Measurements from ENCODE around the gene SNORC.
"Not testable (repeated sequence)": the region's sequence is repeated elsewhere in the genome, so short reads cannot be mapped to it uniquely, and the experiment has no call there.

Gene SNORC

DNA sequence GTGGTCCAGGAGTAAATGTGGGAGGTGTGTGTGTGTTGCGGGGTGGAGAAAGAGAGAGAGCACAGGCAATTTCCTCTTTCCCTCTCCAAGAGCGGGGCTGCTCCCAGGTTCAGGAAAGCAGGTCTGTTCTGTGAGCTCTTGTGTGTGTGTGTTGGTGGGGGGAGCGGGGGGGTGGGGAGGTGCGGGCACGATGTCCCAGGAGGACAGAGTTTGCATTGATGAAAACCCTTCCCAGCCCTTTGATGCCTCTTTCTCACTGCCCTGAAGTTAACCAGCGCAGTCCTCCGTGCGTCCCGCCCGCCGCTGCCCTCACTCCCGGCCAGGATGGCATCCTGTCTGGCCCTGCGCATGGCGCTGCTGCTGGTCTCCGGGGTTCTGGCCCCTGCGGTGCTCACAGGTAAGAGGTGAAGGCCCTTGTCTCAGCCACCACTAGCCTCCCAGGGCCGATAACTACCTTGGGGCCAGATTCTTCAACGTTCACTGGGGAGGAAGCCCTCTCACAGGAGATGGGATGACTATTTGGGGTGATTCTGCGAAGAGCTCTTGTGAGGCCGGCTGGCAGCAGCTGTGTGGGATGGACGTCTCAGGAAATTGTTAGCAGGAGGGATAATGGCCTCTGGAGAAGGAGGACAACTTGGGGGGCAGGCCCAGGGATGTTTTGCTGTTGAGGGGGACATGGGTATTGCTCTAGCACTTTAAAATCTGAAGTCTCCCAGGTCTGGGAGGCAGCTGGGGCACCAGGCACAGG is at the start of gene SNORC:
Gene SNORC, plus strand, starts transcription at position 247 of the 748 bp plus-strand sequence. Its CDS starts 78 bp downstream, at position 325.
- no peak for DNase-seq

DNA sequence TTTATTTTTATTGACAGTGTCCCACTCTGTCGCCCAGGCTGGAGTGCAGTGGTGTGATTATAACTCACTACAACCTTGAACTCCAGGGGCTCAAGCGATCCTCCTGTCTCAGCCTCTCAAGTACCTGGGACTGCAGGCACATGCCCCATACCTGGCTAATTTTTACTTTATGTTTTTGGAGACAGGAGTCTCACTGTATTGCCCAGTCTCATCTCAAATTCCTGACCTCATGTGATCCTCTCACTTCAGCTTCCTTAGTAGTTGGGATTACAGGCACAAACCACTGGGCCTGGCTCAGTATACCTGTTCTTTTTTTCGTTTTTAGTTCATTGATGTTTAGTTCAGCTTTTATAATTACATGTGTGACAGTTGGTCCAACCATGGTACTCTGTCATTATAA is 40.1 kb upstream of the SNORC start:
- no peak for DNase-seq

DNA sequence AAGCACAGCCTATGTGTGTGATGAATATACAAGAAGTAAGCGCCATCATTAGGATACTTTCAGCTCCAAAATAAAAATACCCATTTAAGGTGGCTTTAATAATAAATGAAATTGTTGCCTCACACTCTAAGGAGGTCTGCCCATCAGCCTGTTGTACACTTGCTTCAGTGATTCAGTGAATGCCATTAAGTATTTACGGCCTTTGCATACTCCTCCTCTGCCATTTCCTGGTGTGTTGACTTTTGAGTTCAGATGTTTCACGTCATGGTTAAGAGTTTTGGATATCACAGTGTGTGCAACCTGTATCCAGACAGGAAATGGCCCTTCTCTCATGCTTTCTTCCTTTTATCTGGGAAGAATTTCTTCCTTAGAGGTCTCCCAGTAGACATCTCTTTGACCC is 38.6 kb upstream of the SNORC start:
- no peak for DNase-seq

DNA sequence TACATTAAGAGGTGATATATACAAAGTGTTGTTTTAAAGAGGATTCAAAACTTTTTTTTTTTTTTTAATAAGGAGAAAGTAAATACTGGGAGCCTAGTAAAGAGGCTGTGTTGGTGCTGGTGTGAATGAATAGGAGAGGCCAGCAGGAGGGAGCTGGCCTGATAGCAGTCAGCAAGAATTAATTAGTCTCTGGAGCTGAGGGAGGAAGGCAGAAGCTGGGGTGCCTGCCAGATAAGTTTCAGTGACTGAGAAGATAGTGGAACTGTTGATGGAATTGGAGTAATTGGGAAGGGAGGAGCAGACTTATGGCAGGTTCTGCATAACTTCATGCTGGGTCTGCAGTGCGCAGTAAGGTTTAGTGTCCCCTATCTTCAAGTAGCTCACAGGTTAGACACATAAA is 36.2 kb upstream of the SNORC start:
- no peak for DNase-seq

DNA sequence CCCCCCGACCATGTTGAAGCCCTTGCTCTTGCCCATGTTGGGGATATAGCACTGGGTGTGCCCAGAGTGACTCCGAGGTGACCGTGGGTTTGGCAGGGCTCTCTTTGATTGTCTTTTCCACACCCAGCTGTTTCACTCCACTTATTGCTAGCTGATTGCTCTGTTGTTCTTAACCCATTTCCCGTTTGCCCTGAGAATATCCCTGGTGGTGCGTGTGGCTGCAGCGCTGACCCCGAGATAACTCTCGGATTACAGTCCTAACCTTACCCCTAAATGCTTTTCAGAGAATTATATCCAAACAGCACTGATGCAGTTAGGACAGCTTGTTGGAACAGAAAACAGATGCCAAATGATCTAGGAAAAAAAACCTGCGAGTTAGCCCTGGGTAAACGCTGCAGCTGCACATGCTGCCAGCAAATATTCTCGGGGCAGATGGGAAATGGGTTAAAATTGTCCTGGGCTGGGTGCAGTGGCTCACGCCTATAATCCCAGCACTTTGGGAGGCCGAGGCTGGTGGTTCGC is 34.3 kb upstream of the SNORC start:
- no peak for DNase-seq

DNA sequence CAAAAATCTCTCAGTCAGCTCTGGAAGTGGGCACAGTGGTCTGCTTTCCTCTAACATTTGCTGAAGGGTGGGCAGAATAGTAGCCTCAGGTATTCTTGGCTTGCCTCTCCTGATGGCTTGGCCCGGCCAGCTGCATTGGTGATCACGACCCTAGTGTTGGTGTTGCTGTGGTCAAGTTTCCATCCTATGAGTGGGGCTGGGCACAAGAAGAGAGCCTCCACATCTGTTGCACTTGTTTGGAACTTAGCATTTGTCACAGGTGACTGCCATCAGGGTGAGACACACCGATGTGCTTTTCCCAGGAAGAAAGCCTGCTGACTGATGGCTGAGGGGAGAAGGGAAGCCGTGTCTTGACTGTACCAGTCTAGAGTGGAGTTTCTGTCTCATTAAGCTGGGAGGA is 33.1 kb upstream of the SNORC start:
- DNase-seq = no peak

DNA sequence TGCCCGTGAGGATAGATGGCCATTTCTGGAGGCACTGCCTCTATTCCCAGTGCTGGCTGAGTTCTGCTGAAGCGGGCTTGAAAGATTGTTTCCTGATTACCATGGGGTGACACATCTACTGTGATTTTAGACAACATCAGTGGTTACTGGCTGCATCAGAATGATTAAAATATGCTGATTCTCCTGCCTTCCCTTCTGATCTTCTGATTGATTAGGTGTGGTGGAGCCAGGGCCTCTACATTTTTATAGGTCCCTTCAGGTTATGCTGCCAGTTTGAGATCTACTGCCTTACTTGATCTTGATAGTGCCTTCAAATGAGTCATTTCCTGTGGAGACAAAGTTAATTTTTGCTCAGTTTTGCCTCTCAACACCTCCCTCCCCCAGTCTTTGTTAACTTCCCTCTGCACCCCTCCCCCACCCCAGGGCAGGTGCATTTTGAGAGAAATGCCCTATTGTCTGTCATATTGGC is 31.6 kb upstream of the SNORC start:
- DNase-seq = peak; percentile 54

DNA sequence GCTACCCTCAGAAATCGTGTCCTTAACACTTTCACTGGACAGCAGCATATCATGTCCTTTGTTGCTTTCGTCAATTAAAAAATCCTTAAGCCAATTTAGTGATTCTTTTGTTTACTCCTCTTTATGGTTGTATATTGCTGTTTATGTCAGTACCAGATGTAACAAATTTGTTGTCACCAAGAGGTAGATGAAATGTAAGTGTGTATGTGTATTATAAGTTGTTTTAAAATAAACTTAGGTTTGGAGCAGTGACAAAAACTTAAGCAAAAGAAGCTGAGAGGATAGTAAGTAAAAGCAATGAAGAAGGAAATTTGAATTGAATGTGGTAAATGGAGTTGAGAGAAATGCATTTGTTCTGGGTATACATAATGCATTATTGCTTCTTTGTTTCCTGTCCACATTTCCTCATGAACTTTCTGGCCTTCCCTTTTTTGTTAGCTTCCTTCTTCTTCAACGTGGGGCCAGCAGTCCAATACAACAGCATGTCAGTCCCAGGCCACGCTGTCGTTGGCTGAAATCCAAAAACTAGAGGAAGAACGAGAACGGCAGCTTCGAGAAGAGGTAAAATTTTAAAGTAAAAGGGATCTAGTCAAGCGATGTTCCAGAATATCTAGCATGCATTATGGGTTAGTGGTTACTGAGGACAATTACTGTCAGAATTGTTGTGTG is 30.5 kb upstream of the SNORC start:
- no peak for DNase-seq

DNA sequence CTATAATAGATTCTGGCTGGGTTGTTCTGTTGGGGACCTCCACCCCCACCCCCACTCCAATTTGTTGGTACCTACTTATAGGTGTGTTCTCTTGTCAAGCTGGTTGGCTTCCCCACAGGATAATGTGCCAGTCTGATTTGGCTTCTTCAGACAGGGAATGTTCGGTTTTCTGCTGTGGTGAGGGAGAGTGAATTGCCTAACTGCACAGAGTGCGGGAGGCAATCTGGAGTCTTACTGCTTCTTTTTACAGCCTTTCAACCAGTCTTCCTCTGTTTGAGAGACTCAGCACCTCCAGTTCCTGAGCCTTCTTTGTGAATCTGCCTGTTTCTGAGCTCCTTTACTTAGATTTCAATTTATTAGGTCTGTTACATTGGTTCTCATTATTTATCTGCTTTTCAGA is 27.4 kb upstream of the SNORC start:
- DNase-seq = no peak

DNA sequence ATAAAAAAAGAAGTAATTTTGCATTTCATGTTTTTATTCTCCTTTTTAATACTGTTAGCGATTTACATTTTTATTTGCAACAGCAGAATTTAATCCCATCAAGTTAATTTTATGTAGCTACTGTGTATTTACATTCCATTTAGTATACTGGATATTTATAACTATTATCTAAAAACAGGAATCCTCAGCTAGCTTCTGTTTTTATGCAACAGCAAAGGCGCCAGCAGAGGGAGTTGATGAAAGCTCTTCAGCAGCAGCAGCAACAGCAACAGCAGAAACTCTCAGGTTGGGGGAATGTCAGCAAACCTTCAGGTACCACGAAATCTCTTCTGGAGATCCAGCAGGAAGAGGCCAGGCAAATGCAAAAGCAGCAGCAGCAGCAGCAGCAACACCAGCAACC is 26.2 kb upstream of the SNORC start:
- DNase-seq = no peak

DNA sequence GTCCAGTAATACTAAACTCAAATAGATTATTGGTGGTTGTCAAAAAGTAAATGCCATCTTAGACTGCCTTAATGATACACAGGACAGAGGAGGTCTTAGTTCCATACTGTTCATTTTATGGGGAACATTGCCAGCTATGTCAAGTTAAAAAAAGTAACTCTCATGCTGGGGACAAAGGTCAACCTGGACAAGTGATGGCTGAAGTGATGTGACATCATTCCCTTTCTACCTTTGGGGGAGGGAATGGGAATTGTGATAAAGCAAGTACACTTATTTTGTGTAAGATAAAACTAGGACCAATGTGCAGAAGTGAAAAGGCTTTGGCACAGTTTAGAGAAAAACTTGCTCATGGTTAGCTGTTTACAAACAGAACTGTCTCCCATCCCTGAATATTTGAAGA is 24.0 kb upstream of the SNORC start:
- DNase-seq = no peak

DNA sequence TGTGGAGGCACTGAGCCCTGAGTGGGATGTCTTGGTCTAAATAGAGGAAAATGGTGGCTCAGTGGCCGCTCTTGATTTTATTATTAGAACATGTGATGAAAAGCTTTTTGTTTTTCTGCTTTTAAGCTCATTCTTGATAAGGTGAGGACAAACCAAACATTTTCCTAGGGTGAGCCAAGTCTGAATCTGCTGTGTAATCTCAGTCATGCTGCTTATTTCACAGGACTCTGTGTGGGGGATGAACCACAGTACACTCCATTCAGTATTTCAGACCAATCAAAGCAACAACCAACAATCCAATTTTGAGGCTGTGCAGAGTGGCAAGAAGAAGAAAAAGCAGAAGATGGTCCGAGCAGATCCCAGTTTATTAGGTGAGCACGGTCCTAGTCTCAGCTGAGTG is 20.0 kb upstream of the SNORC start:
- no peak for DNase-seq

DNA sequence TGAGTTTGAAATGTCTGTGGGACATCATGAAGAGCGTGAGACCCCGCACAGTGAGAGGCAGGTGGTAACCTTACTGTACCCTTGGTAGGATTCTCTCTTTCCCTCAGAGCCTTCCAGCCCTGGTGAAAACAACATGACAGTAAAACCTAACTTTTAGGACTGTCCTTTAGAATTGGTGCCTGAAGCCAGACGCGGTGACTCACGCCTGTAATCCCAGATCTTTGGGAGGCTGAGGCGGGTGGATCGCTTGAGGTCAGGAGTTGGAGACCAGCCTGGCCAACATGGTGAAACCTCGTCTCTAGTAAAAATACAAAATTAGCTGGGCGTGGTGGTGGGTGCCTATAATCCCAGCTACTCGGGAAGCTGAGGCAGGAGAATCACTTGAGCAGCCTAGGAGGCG is 18.0 kb upstream of the SNORC start:
- DNase-seq = not testable (repeated sequence)

DNA sequence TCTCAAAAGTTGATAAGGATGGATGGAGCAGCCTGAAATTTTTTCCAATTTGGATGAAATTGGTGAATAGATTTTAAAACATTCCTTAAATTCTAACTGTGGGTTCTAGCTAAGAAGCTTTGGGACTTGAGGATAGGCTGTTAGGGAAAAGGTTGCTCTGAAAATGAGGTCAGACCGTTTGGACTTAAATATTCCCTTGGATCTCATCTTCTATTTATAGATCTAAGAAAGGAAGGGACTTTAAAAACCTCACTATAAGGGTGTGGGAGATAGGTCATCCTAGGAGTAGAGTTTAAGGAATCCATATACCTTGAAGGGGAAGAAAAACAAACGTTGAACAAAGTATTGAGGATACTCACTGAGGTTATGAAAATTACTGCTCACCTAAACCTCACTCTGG is 17.4 kb upstream of the SNORC start:
- no peak for DNase-seq

DNA sequence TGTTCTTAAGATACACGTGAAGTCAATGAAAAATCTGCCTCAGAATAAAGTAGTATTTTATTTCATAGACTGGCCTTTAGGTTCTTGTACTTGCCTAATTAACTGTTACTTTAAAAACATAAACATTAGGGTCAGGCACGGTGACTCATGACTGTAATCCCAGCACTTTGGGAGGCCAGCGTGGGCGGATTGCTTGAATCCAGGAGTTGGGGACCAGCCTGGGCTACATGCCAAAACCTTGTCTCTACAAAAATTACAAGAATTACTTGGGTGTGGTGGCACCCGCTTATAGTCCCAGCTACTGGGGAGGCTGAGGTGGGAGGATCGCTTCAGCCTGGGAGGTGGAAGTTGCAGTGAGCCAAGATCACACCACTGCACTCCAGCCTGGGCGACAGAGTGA is 16.0 kb upstream of the SNORC start:
- DNase-seq = no peak

DNA sequence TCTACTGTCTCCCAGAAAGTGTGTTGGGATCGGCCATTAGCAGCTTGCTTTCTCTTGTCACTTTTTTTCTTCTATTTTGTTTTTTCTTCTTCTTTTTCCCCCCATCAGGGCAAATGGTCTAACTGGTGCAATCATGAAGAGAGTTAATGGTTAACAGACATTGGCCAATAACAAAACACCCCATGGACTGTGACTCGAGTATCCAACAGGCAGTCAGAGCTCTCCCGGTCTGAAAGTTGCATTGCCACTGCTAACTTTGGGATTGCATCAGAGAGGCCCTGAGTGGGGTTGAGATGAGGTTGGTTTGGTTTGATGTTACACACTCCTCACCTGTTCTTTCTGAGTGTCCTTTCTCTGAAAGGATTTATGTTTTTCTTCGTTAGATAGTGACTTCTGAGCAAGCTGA is 12.9 kb upstream of the SNORC start:
- no peak for DNase-seq

DNA sequence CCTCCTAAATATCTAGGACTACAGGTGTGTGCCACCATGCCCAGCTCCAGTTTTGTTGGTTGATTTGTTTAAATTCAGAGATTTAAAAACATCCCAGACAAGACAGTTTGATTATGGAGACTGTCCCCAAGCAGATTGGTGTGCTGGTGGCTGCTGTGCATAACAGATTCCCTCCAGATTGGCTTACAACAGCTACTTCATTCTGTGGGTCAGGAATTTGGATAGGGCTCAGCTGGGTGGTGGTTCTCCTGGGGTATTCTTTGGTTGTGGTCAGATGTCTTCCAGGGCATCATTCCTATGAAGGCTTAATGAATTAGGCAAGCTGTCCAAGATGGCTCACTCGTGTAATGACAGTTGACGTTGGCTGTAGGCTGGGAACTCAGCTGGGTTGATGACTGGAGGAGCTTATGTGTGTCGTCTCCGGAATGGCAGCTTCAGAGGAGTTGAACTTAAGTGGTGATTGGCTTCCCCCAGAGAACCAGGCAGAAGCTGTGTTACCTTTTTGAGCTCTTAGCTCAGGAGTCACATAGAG is 10.6 kb upstream of the SNORC start:
- DNase-seq = no peak

DNA sequence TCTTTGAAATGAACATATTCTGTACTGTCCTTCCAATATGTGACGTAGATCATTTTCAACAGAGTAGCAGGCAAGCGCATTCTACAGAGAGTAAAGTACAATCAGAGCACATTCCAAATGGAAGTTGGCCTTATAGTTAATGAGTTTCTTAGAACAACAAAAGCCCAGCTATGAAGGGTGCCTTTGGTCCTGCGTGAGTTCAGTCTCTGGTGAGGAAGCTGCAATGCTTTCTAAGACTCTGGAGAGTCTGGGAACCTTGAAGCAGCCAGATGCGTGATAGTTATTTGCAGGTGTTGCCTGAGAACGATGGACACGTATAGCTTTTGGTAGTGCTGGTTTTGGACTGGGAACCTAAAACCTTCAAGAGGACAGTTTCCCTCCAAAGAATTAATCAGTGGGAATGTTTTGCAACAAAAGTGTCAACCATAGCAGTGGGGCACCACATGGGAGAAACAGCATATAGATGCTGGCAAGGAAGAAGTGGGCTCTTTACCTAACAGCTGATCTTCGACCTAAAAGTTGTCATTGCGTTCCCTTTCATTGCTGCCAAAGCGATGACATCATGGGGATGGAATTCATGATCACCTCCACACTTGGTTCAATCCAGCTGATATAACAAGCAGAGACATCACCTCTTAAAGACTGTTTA is 9.3 kb upstream of the SNORC start:
- DNase-seq = no peak

DNA sequence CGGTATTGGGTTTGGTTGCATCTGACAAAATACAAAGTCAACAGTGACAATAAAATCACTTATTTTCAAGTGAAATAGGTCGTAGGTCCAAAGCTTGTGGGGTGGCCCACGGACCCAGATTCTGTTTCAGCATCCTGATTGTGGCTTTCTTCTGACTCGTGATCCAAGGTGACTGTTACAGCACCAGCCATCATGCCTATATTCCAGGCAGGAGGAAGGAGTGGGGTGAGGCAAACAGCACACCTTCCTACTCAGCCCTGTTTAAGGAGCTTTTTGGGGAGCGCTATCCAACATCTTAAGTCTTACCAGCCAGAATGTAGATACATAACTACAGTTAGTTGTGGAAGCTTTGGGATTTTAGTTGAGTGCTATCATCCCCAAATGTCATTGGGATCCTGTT is 8.7 kb upstream of the SNORC start:
- no peak for DNase-seq

DNA sequence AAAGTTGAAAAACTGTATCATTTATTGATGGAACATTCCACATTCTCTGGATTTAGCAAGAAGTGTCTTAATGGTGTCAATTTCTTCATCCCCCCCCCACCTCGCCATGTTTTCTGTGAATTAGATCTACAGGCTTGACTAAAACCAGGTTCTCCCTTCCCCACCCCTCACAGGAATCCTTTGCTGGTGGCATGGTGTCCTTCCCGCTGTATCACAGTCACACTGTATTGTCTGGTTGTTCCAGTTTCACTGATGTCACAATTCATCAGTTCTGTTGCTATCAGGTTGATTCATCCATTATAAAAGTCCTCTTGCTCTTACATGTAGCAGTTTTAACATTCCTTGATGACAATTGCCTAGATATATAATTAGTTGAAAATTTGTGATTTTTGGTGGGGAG is 6.1 kb upstream of the SNORC start:
- DNase-seq = no peak

DNA sequence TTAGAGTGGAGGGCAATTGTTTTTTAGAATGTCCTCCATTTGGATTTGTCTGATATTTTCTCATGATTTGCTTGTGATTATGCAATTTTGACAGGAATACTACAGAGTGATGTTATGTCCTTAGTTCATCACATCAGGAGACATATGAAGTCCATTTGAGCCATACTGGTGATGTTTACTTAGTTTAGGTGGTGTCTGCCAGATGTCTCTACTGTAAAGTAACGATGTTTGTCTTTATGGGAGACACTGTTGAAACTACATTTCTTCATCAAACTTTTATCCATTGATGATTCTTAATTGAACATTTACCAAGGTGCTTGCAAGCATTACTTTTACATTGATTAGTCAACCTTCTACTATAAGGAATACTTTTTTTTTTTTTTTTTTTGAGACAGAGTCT is 4.9 kb upstream of the SNORC start:
- DNase-seq = no peak

DNA sequence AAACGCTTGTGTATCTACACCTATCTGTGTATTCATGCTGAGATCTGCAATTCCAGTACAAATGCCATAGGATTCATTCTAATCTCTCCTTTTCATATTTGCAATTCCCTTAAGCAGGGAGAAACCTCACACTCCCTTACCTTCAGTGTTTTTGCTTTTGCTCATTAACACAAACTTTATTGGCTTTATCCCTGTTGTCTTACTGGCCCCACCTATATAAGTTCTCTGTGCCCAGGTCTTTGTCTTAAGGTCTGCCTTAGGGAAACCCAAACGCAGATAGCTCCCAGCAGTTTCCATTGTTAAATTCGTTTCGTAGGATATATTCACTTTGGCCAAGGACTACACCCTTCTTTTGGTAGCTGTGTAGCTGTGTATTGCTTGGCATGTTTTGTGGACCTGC is 4.0 kb upstream of the SNORC start:
- no peak for DNase-seq

DNA sequence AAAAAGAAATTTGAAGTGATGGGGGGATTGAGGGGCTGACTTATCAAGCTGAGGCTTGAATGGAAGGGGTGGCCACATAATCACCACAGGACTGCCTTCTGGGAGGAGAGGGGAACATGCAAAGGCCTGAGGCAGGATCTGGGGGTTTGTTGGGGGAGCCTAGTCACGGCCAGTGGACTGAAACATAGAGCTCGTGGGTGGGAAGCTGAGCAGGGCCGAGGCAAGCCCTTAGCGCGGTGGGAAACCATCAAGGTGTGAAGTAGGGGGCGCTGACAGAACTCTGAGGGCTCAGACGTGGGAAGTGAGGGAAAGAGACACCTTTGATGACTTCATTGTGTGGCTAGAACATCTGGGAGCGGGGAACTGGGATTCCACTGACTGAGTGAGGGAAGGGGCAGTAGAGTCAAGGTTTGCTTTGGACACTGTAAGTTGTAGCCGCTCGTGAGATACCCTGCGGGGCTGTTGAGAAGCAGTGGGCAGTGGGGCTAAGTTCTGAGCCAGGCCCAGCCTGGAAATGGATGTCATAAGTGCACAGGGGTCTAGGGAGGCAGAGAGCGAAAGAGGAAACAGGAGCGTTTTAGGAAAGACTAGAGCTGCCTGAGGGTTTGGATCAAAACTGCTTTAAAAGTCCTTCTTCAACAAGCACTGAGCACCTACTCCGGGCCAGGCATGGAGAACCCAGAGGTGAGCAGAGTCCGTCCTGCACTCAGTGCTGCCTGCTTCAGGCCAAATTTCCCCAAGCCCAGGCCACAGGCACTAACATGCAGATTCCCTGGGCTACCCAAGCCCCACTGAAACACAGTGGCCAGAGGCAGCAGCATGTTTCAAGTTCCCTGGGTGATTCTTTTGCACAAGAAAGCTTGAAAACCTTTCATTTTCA is 686 bp upstream of the SNORC start:
- no peak for DNase-seq

Data from activated T-cell treated with anti-CD3 and anti-CD28 coated beads for 4 hours (primary cell).